GM10266 (cell line): ENCODE data around the gene P2RX6.

Experiments
- DNase-seq: peaks from one replicate; pipeline ENCODE4 v3.0.0; 2012; ENCODE audit errors: extremely low spot score
- TF ChIP-seq, protein P1 (sequence below): IDR thresholded peaks from 2 replicates; pipeline ENCODE4 v1.5.1; 2012; ENCODE audit warnings: mild to moderate bottlenecking, low read depth; ENCODE audit not compliant: control insufficient read depth, insufficient read depth; ENCODE audit errors: missing control alignments

Gene P2RX6

DNA sequence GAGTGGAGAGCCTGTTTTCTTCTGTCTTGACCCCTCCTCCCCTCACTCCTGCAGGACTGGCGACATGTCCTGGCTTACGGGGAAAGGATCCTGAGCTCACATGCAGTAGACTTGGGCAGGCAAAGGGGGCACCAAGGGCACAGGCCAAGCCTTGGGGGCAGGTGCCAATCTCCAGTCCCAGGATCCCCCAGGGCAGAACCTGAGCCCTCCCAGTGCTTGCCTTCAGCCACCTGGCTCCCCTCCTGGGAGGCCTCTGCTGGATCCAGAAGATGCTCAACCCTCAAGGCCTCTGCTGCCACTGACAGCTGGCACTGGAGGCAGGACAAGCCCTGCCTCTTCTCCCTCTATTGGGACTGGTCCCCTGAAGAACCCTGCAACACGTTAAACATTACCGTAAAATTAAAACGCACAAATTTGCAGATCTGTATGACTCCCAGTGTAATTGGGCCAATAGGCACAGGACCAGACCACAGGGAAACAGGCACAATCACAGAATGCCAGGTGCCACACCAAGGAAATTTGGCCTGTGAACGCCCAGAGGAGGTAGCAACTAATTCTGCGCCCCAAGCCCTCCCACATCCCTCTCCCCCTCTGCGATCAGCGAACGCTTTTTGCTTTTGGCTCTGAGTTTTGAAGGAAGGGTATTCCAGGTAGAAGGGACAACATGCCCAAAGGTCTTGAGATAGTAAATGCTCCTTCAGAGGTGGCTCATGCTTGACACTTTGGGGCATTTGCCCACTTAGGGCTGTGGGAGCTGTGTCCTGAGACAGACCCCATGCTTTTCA lies 33.8 kb upstream of the P2RX6 start:
- TF ChIP-seq, protein P1, sequence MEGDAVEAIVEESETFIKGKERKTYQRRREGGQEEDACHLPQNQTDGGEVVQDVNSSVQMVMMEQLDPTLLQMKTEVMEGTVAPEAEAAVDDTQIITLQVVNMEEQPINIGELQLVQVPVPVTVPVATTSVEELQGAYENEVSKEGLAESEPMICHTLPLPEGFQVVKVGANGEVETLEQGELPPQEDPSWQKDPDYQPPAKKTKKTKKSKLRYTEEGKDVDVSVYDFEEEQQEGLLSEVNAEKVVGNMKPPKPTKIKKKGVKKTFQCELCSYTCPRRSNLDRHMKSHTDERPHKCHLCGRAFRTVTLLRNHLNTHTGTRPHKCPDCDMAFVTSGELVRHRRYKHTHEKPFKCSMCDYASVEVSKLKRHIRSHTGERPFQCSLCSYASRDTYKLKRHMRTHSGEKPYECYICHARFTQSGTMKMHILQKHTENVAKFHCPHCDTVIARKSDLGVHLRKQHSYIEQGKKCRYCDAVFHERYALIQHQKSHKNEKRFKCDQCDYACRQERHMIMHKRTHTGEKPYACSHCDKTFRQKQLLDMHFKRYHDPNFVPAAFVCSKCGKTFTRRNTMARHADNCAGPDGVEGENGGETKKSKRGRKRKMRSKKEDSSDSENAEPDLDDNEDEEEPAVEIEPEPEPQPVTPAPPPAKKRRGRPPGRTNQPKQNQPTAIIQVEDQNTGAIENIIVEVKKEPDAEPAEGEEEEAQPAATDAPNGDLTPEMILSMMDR: no peak
- no peak for DNase-seq

DNA sequence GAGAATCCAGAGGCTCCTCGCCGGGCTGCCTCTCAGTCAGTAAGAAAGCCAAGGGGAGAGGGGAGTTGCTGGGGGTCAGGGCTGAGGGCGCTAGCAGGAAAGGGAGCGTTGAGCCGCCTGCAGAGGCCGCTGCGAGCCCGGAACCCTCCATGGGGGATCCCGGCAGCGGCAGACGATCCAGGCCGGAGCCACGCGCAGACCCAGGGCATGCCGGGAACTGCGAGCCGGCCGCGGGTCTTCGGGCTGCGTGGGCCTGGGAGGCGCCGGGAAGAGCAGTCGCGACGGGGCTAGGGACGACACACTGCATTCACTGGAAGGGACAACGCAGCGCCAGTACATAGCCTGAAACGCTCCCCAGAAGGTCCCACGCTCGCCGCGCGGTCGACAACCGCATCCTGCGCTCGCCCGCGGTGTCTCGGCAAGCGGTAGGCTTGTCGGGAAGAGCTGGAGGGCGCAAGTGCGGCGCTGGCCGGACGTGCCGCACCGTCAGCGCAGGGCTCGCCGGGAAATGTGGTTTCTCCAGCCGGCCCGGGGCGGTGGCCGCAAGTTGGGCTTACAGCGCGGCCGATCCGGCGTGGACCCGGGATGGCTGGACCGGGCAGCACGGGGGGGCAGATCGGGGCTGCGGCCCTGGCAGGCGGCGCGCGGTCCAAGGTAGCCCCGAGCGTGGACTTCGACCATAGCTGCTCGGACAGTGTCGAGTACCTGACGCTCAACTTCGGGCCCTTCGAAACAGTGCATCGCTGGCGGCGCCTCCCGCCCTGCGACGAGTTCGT lies 33.0 kb upstream of the P2RX6 start, which contains the start of gene LZTR1:
Gene LZTR1, plus strand, starts transcription at position 511 of the 776 bp plus-strand sequence. Its CDS starts 75 bp downstream, at position 586.
- TF ChIP-seq, protein P1: peak; percentile 67
- peak; percentile 90 for DNase-seq

DNA sequence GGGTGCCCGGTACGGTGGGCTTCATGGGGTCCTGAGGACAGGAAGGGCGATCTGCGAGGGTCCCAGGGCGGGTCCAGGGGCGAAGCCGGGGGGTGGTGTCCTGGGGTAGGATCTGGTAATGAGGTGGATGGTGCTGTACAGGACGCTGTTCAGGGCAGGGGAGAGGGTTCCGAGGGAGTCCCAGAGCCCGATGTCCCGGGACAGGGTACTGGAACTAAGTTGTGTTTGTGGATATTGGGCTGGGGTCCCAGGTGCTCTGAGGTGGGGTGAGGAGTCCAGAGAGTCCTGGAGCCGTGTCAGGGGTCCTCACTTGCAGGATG lies 32.4 kb upstream of the P2RX6 start:
- DNase-seq: no peak
- TF ChIP-seq, protein P1: no peak

DNA sequence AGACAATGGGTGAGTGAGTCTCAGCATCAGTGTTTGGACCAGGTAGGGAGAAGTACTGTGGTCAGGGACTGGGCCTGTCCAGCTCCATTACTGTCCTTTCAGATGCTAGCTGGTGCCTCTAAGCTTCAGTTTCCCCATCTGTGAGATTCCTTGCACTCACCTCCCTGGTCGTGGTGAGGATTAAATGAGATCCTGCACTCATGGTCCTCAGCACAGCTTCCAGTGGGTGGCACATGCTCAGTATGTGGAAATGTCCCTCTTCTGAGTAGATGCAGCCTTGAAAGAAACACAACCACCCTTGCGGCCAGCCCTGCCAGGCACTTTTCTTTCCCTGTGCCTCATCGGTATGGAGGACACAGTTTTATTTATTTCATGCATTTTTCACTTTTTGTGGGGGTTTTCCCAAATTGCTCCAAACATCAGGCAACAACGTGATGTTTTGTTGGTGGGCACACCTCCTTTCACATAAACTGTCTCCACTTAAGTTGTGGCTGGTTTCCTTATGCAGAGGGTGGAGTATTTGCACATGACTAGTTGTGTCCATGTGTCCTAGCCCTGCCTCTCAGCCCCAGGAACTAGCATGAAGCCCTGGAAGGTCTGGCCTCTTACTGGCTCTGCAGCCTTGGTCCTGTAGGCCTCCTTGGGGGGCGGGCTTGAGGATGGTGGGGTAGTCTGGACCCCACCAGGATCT lies 31.7 kb upstream of the P2RX6 start:
- TF ChIP-seq, protein P1: no peak

DNA sequence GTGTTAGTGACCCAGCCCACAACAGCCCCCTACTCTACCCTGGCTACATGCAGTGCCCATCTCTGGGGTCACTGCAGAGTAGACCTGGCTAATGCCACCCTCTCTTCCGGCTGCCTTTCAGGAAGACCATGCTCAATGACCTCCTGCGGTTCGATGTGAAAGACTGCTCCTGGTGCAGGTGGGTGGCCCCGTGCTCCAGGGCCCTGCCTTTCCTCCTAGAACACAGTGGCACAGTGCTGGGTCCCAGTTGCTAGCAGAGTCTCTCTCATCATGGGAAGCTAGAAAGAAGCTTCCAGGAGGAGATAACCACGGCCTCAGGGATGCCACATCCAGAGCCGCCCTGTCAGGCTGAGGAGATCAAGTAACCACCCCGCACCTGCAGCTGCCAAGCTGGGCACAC lies 29.2 kb upstream of the P2RX6 start:
- TF ChIP-seq, protein P1: no peak
- DNase-seq: no peak

More for the DNA sequence above, 31.7 kb upstream of the P2RX6 start:
- no peak for DNase-seq

DNA sequence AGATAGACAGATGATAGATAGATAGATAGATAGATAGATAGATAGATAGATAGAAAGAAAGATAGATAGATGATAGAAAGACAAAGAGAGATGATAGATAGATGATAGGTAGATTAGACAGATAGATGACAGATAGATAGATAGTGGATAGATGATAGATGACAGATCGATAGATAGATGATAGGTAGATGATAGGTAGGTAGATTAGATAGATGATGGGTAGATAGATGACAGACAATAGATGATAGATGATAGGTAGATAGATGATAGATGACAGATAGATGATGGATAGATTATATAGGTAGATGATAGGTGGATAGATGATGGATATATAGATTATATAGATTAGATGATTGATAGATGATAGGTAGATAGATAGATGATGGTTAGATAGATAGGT lies 28.6 kb upstream of the P2RX6 start:
- TF ChIP-seq, protein P1: no peak
- no peak for DNase-seq
